ENCODE results near the gene F7.

DNA sequence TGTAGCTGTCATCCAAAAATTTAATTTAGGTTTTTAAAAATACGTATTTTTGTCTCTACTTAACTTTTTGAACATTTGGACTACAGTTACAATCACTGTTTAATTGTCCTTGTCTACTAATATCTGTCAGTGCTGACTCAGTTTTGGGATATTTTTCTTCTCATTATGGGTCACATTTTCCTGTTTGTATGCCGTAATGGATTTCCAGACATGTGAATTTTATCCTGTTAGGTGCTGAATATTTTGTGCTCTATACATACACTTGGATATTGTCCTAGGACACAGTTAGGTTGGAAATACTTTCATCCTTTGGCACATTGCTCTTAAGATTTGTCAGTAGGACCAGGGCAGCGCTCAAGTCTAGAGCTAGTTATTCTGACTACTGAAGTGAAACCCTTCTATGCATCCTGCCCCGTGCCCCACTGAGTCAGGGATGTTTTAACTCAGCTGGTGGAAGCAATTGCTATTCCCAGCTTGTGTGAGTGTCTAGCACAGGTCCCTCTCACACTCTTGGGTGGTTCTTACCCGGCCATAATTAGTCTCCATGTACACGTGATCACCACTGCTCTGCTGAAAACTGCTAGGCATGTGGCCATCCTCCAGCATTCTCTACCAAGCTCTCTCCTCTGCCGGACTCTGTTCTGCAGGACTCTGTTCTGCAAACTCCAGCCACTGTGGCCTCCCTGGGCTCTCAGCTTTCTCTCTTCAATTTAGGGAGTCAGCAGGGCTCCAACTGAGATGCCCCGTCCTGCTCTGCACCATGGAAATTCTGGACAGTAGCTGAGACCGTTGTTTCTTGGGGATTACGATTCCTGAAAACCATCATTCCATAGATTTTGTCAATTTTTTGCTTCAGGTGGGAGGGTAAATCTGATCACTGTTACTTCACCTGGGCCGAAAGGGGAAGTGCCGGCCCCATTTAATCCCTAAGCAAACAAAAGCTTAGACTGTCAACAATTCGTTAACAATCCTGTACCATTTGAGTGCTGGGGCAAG lies 64.0 kb downstream of the F7 start:
- TF ChIP-seq, protein P1, sequence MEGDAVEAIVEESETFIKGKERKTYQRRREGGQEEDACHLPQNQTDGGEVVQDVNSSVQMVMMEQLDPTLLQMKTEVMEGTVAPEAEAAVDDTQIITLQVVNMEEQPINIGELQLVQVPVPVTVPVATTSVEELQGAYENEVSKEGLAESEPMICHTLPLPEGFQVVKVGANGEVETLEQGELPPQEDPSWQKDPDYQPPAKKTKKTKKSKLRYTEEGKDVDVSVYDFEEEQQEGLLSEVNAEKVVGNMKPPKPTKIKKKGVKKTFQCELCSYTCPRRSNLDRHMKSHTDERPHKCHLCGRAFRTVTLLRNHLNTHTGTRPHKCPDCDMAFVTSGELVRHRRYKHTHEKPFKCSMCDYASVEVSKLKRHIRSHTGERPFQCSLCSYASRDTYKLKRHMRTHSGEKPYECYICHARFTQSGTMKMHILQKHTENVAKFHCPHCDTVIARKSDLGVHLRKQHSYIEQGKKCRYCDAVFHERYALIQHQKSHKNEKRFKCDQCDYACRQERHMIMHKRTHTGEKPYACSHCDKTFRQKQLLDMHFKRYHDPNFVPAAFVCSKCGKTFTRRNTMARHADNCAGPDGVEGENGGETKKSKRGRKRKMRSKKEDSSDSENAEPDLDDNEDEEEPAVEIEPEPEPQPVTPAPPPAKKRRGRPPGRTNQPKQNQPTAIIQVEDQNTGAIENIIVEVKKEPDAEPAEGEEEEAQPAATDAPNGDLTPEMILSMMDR (IDR thresholded peaks at IDR 0.05) = no peak
- TF ChIP-seq POLR2A (IDR thresholded peaks at IDR 0.05) = no peak
